HUES48 (cell line): ENCODE measurements around the gene SLAMF6.
"Not testable (repeated sequence)": the region's sequence is repeated elsewhere in the genome, so short reads cannot be mapped to it uniquely, and the experiment has no call there.

ENCODE experiments used
- H3K27ac ChIP-seq: one replicate; pipeline ENCODE4 v1.7.0; 2013; ENCODE audit warnings: low read depth, low read length, inconsistent platforms
- H3K27me3 ChIP-seq: 2 replicates; pipeline ENCODE4 v1.6.1; 2013; ENCODE audit warnings: mild to moderate bottlenecking, low read length; ENCODE audit not compliant: control insufficient read depth, insufficient read depth
- H3K36me3 ChIP-seq: 2 replicates; pipeline ENCODE4 v1.6.1; 2013; ENCODE audit warnings: low read length; ENCODE audit not compliant: control insufficient read depth, insufficient read depth
- H3K4me1 ChIP-seq: 2 replicates; pipeline ENCODE4 v1.6.1; 2013; ENCODE audit warnings: mild to moderate bottlenecking, low read length; ENCODE audit not compliant: control insufficient read depth, insufficient read depth
- H3K4me3 ChIP-seq: 2 replicates; pipeline ENCODE4 v1.5.1; 2013; ENCODE audit warnings: mild to moderate bottlenecking, low read depth, low read length
- H3K9ac ChIP-seq: 2 replicates; pipeline ENCODE4 v1.6.1; 2013; ENCODE audit warnings: mild to moderate bottlenecking, low read depth, low read length, moderate library complexity
- H3K9me3 ChIP-seq: 2 replicates; pipeline ENCODE4 v1.6.1; 2013; ENCODE audit warnings: low read length; ENCODE audit not compliant: control insufficient read depth, insufficient read depth

The SLAMF6 gene

DNA sequence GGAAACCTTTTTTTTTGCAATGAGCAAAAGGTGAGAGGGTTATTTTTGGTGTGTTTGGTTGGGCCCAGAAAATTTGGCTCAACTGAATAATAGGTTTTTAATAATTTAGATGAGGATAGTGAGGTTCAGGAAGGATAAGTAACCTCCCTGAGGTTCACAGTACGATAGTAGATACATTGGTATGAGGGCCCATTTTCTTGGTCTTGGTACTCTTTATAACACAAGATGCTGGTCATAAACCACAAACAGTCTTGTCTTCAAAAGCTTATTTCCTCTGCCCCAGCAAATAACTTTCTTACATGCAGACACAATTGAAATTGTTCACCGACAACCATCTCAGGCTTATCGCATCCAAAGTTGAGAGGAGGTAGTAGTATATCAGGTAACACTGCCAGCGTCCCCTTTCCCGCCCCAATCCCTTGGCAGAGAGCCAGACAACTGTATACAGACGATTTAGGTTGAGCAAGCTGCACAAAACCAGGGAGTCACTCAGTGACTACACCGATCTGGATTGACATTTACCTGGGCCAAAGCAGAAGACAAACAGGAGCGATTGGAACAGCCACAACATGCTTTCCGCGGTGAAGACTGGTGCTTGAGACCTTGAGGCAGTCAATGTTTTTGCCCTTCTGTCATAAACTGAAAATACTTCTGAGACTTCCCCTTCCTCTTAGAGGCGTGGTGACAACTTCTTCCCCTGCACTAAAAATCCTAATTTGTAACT lies at the start of gene SLAMF6:
Gene SLAMF6, minus strand, starts transcription at position 634 of the 724 bp plus-strand sequence. Its CDS starts 63 bp downstream, at position 571.
- no peak within 1 kb of the TSS for H3K27ac ChIP-seq
- no peak within 1 kb of the TSS for H3K9ac ChIP-seq
- peaks cover 29% of the 10 kb centered on the region for H3K4me1 ChIP-seq
- no peaks in the 10 kb centered on the region for H3K27me3 ChIP-seq
- no peak within 1 kb of the TSS for H3K4me3 ChIP-seq
- no peaks in the 10 kb centered on the region for H3K9me3 ChIP-seq
- no peaks in the 10 kb centered on the region for H3K36me3 ChIP-seq

DNA sequence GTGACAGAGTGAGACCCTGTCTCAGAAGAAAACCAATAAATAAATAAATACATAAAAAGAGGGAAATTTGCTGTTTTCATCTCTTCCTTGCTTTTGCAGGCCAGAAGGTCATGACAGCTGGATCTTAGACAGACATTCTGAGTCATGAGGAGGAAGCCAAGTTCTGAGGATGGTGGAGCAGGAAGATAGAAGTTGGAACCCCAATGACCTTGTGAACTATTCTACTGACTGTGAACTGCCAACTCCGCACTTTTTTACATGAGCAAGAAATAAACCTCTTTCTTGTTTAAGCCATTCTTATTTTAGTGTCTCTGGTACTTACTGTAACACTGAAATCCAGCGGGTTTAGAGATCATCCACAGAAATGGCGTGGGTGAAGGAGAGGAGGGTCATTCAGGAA lies 47.8 kb upstream of the SLAMF6 start:
- Histone ChIP-seq H3K9ac (no peak overlapping the region), H3K4me1 (no peaks in the 10 kb centered on the region), H3K9me3 (no peaks in the 10 kb centered on the region), H3K27ac (no peak overlapping the region), H3K27me3 (no peaks in the 10 kb centered on the region), H3K4me3 (no peak overlapping the region), H3K36me3 (no peaks in the 10 kb centered on the region)

DNA sequence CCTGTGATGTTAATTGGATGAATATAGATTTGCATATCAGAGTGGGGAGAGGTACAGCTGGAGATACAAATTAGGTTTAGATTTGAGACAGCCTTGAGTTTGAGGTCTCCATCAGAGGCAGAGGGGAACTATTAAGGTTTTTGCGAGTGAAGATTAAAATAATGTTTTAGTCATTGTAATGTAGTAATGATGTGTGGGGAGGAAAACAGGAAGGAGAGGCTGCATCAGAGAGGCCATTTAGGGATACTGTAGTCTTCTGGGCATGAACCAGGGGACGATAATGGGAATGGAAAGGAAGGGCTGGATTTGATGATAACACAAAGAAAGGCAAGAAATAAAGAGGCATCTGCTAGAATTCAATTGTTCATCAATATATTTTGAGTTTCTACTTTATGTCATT lies 46.8 kb upstream of the SLAMF6 start:
- Histone ChIP-seq H3K27me3 (no peaks in the 10 kb centered on the region), H3K27ac (no peak overlapping the region), H3K36me3 (no peaks in the 10 kb centered on the region), H3K4me3 (no peak overlapping the region), H3K9me3 (no peaks in the 10 kb centered on the region), H3K4me1 (no peaks in the 10 kb centered on the region), H3K9ac (no peak overlapping the region)

DNA sequence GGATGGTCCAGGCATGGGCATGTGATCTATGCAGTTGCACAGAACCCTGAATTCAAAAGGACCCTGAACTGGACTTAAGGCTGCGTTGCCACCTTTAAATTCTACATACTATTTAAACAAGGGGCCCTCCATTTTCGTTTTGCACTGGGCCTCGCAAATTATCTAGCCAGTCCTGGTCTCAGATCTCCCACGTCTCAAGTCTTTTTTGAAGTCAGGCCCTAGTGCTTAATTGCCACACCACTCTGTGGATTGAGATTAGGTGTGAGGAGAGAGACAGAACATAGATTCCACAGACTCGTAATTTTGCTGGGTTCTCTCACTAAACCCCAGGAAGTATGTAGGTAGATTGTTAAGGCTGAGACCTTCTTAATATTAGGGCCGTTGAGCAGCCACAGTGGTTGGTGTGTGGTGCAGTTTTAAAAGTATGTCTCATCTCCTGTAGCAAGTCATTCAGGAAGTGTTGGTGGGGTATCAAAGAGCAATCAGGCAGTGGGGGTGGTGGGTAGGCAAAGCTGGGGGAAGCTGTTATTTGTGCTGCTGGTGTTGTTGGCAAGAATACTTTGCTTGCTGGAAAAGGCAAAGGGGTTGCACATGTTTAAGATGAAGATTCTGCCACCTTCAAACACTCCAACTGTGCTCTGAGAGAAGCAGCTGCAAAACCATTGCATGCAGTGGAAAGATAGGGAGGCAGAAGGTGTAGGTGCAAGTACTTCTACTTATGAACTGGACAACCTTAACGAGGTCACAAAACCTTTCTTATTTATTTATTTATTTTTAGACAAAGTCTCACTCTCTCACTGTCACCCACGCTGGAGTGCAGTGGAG lies 45.0 kb upstream of the SLAMF6 start:
- no peaks in the 10 kb centered on the region for H3K4me1 ChIP-seq
- no peaks in the 10 kb centered on the region for H3K36me3 ChIP-seq
- H3K9ac ChIP-seq, result no peak overlapping the region
- H3K27ac ChIP-seq, result no peak overlapping the region
- no peaks in the 10 kb centered on the region; the same call in 1 of the 2 replicates for H3K9me3 ChIP-seq
- no peak overlapping the region for H3K4me3 ChIP-seq
- H3K27me3 ChIP-seq, result no peaks in the 10 kb centered on the region

DNA sequence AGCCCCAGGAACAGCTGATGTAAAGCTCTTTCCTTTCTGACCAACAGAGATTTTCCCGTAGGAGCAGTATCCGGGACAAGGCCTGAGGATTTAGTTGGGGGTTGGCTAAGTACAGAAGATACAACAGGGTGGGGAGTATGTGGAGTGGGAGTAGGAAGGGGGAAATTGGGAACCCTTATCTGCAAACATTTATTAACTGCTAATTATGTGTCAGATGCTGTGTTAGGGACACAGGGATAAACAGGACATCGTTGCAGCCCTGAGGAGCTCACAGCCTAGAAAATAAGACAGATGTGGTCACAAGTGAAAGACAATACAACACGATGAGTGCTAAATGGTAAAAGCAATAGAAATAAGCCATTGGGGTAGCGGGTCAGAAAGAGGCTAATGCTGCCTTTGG lies 44.3 kb upstream of the SLAMF6 start:
- no peaks in the 10 kb centered on the region for H3K4me1 ChIP-seq
- no peaks in the 10 kb centered on the region for H3K27me3 ChIP-seq
- no peak overlapping the region for H3K9ac ChIP-seq
- no peaks in the 10 kb centered on the region; the same call in 1 of the 2 replicates for H3K9me3 ChIP-seq
- no peak overlapping the region for H3K27ac ChIP-seq
- H3K36me3 ChIP-seq, result no peaks in the 10 kb centered on the region
- H3K4me3 ChIP-seq, result no peak overlapping the region

DNA sequence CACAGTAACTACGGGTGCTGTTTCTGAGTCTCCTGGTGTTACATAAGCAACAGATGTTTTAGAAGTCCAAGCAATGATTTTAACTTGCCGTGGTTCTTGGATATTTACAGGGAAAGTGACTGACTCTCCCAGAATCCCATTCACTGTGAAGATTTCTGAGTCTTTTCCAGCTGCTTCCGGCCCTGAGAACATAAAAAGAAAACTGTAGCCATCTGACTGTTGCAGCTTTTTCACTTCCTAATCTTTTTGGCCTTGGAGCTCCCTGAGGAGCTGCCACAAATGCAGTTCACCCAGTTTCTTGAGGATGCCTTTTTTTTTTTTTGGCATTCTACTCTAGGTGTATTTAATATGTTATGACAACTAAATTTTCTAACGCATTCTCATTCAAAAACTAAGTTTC lies 42.5 kb upstream of the SLAMF6 start:
- no peaks in the 10 kb centered on the region for H3K27me3 ChIP-seq
- no peak overlapping the region for H3K27ac ChIP-seq
- no peak overlapping the region for H3K4me3 ChIP-seq
- no peaks in the 10 kb centered on the region for H3K36me3 ChIP-seq
- H3K9me3 ChIP-seq, result no peaks in the 10 kb centered on the region; the same call in 1 of the 2 replicates
- H3K9ac ChIP-seq, result no peak overlapping the region
- no peaks in the 10 kb centered on the region for H3K4me1 ChIP-seq

DNA sequence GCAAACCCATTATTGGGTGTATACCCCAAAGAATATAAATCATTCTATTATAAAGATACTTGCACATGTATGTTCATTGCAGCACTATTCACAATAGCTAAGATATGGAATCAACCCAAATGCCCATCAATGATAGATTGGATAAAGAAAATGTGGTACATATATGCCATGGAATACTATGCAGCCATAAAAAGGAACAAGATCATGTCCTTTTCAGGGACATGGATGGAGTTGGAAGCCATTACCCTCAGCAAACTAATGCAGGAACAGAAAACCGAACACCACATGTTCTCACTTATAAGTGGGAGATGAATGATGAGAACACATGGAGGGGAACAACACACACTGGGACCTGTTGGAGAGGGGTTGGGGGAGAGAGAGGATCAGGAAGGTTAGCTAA lies 40.2 kb upstream of the SLAMF6 start:
- H3K27me3 ChIP-seq, H3K36me3 ChIP-seq, H3K9me3 ChIP-seq, H3K4me3 ChIP-seq, H3K27ac ChIP-seq, H3K4me1 ChIP-seq, H3K9ac ChIP-seq: not testable (repeated sequence)

DNA sequence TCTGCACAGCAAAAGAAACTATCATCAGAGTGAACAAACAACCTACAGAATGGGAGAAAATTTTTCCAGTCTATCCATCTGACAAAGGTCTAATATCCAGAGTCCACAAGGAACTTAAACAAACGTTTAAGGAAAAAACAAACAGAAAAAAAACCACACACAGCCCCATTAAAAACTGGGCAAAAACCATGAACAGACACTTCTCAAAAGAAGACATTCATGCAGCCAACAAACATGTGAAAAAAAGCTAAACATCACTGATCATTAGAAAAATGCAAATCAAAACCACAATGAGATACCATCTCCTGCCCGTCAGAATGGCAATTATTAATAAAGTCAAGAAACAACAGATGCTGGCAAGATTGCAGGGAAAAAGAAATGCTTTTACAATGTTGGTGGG lies 39.7 kb upstream of the SLAMF6 start:
- H3K9ac ChIP-seq, H3K9me3 ChIP-seq, H3K4me1 ChIP-seq, H3K27me3 ChIP-seq, H3K4me3 ChIP-seq, H3K27ac ChIP-seq, H3K36me3 ChIP-seq: not testable (repeated sequence)

DNA sequence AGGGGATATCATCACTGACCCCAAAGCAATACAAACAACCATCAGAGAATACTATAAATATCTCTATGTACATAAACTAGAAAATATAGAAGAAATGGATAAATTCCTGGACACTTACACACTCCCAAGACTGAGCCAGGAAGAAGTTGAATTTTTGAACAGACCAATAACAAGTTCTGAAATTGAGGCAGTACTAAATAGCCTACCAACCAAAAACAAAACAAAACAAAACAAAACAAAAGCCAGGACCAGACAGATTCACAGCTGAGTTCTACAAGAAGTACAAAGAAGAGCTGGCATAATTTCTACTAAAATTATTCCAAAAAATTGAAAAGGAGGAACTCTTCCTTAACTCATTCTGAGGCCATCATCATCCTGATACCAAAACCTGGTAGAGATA lies 37.8 kb upstream of the SLAMF6 start:
- no peak overlapping the region for H3K4me3 ChIP-seq
- H3K9ac ChIP-seq, result no peak overlapping the region
- H3K27ac ChIP-seq, result no peak overlapping the region
- no peaks in the 10 kb centered on the region for H3K4me1 ChIP-seq
- no peaks in the 10 kb centered on the region for H3K36me3 ChIP-seq
- no peaks in the 10 kb centered on the region; the same call in 1 of the 2 replicates for H3K9me3 ChIP-seq
- no peaks in the 10 kb centered on the region for H3K27me3 ChIP-seq

DNA sequence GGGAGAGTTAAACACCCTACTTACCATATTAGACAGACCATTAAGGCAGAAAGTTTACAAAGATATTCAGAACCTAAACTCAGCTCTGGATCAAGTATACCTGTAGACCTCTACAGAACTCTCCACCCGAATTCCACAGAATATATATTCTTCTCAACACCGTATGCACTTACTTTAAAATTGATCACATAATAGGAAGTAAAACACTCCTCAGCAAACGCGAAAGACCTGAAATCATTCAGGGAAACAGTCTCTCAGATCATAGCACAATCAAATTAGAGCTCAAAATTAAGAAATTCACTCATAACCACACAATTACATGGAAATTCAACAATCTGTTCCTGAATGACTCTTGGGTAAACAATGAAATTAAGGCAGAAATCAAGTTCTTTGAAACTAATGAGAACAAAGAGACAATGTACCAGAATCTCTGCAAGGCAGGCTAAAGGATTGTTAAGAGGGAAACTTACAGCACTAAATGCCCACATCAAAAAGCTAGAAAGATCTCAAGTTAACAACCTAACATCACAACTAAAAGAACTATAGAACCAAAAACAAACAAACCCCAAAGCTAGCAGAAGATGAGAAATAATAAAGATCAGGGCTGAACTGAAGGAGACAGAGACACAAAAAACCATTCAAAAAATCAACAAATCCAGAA lies 37.1 kb upstream of the SLAMF6 start:
- Histone ChIP-seq H3K4me3 (no peak overlapping the region), H3K27me3 (no peaks in the 10 kb centered on the region), H3K36me3 (no peaks in the 10 kb centered on the region), H3K9me3 (no peaks in the 10 kb centered on the region; the same call in 1 of the 2 replicates), H3K4me1 (no peaks in the 10 kb centered on the region), H3K27ac (no peak overlapping the region), H3K9ac (no peak overlapping the region)

DNA sequence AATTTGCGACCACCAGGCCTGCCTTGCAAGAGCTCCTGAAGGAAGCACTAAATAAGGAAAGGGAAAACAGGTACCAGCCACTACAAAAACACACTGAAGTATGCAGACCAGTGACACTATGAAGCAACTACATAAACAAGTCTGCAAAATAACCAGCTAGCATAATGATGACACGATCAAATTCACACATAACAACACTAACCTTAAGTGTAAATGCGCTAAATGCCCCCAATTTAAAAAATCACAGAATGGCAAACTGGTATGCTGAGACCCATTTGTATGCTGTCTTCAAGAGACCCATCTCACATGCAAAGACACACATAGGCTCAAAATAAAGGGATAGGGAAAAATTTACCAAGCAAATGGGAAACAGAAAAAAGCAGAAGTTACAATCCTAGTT lies 36.4 kb upstream of the SLAMF6 start:
- not testable (repeated sequence) for H3K9me3 ChIP-seq, H3K36me3 ChIP-seq, H3K4me1 ChIP-seq, H3K27me3 ChIP-seq, H3K4me3 ChIP-seq, H3K27ac ChIP-seq, H3K9ac ChIP-seq
